Subcutaneous adipose tissue (tissue), 4 donors: ENCODE measurements around the gene WDR20. TPM values are rescaled to one million over a fixed set of nuclear protein-coding genes. Genes with fewer than 3 reads are reported as not detected.

Experiments used
- total RNA-seq, 4 donors: library from RNA; depleted of rRNA; stranded (reverse); fragments of >200 nt; gene quantifications; one replicate each; pipeline ENCODE4 v1.1.0, GENCODE V29; 2016
- TF ChIP-seq, protein P1 (sequence below): fragments of 450-650 bp; IDR thresholded peaks from one replicate; pipeline ENCODE4 v1.5.1; 2016; ENCODE audit warnings: low read depth, mild to moderate bottlenecking, control low read depth, antibody characterized with exemption, moderate library complexity

Gene WDR20
- total RNA-seq, 4 donors from 2014 or later, result 21.2 to 29.3 (median 26.5) TPM

DNA sequence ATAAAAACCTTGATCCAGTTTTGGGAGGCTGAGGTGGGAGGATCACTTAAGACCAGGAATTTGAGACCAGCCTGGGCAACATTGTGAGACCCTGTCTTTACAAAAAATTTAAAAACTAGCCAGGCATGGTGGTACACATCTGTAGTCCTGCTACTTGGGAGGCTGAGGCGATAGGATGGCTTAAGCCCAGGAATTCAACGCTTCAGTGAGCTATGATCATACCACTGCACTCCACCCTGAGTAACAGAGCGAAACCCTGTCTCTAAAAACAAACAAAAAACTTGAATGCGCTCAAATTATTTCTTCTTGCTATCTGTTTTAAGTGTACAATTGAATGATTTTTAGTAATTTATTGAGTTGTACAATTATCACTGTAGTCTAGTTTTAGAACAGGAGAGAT, 20.1 kb downstream of the WDR20 start:
- TF ChIP-seq, protein P1, sequence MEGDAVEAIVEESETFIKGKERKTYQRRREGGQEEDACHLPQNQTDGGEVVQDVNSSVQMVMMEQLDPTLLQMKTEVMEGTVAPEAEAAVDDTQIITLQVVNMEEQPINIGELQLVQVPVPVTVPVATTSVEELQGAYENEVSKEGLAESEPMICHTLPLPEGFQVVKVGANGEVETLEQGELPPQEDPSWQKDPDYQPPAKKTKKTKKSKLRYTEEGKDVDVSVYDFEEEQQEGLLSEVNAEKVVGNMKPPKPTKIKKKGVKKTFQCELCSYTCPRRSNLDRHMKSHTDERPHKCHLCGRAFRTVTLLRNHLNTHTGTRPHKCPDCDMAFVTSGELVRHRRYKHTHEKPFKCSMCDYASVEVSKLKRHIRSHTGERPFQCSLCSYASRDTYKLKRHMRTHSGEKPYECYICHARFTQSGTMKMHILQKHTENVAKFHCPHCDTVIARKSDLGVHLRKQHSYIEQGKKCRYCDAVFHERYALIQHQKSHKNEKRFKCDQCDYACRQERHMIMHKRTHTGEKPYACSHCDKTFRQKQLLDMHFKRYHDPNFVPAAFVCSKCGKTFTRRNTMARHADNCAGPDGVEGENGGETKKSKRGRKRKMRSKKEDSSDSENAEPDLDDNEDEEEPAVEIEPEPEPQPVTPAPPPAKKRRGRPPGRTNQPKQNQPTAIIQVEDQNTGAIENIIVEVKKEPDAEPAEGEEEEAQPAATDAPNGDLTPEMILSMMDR, result no peak

DNA sequence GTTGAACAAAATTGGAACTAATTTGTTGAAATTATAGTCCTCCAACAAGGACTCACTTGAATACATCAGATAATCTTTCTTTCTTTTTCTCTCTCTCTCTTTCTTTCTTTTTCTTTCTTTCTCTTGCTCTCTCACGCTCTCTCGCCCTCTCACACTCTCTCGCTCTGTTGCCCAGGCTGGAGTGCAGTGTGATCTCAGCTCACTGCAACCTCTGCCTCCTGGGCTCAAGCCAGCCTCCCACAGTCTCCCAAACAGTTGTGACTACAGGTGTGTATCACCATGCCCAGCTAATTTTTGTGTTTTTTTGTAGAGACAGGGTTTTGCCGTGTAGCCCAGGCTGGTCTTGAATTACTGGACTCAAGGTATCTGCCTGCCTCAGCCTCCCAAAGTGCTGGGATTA, 22.8 kb downstream of the WDR20 start:
- TF ChIP-seq, protein P1, result no peak

DNA sequence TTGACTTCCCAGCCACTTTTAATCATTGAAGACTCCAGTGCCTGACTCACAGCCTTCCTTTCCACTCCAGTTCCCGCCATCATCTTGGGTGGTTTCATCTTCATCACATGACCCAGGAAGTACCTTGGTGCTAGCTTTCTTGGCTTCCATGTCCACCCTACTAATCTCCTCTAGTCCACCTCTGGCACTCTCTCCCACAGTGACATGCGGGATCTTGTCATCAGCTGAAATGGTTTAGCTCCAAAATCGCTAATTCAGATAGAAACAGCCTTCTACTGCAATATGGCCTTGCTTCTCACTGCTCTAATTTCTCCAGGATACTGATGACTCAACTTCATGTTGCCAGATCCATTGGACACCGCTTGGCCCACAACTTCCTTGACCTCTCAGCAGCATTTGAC, 24.5 kb downstream of the WDR20 start:
- TF ChIP-seq, protein P1, result no peak

DNA sequence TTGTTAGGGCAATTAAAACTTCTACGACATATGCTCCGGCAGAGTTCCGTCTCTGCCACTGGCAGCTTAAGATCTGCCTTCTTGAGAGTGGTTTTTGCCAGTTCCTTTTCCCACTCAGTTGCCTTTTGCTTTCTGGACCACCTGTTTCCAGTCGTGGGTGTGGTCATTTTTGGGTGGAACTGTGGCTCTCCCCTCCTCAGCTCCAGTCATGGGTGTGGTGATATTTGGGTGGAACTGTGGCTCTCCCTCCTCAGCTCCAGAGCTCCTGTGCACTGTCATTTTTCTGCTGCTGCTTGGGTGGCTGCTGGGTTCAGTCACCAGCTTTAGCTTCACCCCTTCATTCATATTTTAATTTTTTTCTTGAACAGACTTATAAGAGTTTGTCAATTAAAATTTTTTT, 25.3 kb downstream of the WDR20 start:
- TF ChIP-seq, protein P1, result no peak

DNA sequence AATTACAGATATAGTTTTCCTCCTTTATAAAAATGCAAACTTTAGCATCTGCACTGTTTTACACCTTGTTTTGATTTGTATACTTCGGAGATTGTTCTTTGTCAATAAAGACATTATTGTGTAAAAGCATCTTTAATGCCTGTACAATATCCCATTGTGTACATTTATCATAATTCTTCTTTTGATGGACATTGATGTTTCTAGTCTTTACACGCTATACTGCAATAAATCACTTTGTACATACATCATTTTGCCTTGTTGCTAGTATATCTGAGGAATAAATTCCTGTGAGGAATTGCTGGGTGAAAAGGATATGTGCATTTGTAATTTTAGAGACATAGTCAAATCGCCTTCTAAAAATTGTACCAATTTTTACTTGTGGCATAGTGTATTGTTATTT, 30.4 kb downstream of the WDR20 start:
- TF ChIP-seq, protein P1, result no peak

DNA sequence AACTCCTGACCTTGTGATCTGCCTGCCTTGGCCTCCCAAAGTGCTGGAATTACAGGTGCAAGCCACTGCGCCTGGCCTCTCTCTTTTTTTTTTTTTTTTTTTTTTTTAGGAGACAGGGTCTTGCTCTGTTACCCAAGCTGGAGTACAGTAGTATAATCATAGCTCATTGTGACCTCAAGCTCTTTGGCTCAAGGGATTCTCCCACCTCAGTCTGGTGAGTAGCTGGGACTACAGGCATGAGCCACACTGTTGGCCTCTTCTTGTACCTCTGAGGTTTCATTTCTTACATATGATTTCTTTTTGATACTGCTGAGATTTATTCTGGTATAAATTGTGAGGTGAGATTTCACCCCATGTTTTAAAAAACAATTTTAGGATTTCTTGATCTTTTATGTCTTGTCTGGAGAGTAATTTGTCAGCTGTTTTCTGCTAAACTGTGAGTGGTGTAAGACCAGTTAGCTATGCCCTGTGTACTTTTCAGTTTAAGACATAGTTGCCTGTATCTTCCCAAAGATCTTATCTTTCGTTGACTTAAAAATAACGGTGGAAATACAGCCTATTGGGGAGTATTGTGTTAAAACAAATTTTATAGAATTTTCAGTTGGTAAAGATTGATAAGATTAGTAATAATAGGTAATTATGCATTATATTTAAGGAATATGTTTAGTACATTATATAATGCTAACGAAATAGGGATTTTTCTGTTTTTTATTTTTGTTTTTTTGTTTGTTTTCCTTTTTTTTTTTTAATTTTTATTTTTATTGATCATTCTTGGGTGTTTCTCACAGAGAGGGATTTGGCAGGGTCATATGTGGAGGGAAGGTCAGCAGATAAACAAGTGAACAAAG, 31.7 kb downstream of the WDR20 start:
- TF ChIP-seq, protein P1, result no peak

DNA sequence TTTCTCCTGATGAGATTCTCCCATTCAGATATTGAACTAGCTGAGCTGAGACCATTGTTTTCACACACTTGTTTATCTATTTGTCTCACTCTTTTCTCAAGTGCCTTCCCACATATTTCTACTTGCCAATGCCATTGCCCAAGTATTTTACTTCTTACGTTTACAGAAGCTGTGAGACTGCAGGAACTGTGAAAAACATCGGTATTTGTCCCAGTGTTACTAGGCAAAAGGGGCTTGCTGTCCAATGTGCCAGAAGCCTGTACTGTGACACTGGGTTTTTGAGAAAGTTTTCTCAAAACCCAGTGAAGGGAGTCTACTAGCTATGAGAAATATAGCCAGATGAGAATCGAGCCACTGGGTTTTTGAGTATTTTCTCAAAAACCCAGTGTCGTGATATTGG, 37.5 kb downstream of the WDR20 start:
- TF ChIP-seq, protein P1, result no peak
